Osteocyte (in vitro differentiated cells): ENCODE data around the gene GLB1L2. TPM values are rescaled to one million over a fixed set of nuclear protein-coding genes. Genes with fewer than 3 reads are reported as not detected.

Source experiments
- DNase-seq: peaks from one replicate; pipeline ENCODE4 v3.0.0; 2021; ENCODE audit warnings: mixed read lengths; ENCODE audit not compliant: unreplicated experiment; ENCODE audit errors: extremely low spot score
- H3K27ac Mint-ChIP-seq: one replicate; pipeline ENCODE4 v1.8.0; 2021; ENCODE audit warnings: mild to moderate bottlenecking, mixed read lengths; ENCODE audit not compliant: unreplicated experiment
- H3K27me3 Mint-ChIP-seq: one replicate; pipeline ENCODE4 v1.8.0; 2021; ENCODE audit warnings: mixed read lengths; ENCODE audit not compliant: unreplicated experiment
- H3K36me3 Mint-ChIP-seq: one replicate; pipeline ENCODE4 v1.8.0; 2021; ENCODE audit warnings: mixed read lengths; ENCODE audit not compliant: unreplicated experiment
- H3K4me1 Mint-ChIP-seq: one replicate; pipeline ENCODE4 v1.8.0; 2021; ENCODE audit warnings: mixed read lengths; ENCODE audit not compliant: unreplicated experiment
- H3K4me3 Mint-ChIP-seq: one replicate; pipeline ENCODE4 v1.8.0; 2021; ENCODE audit warnings: mild to moderate bottlenecking, moderate library complexity, mixed read lengths; ENCODE audit not compliant: unreplicated experiment
- H3K9me3 Mint-ChIP-seq: one replicate; pipeline ENCODE4 v1.8.0; 2021; ENCODE audit warnings: mixed read lengths; ENCODE audit not compliant: unreplicated experiment
- CTCF ChIP-seq: fragments of 200-600 bp; sonication (generic); IDR thresholded peaks from 2 replicates; pipeline ENCODE4 v1.5.0; 2021; ENCODE audit warnings: antibody characterized with exemption, mild to moderate bottlenecking, moderate library complexity
- total RNA-seq: library from RNA; stranded (reverse); gene quantifications from 2 replicates; pipeline ENCODE4 v1.2.1, GENCODE V29; 2021

GLB1L2 gene
- total RNA-seq, 1 donor from 2014 or later: not detected

GRCh38 chr11:134347441-134347840 lies 15.7 kb downstream of the GLB1L2 start:
- no peaks in the 10 kb centered on the region for H3K9me3 Mint-ChIP-seq
- no peak overlapping the region for H3K4me3 Mint-ChIP-seq
- peaks cover 14% of the 10 kb centered on the region for H3K27me3 Mint-ChIP-seq
- H3K27ac Mint-ChIP-seq: no peak overlapping the region
- no peaks in the 10 kb centered on the region for H3K4me1 Mint-ChIP-seq
- TF ChIP-seq CTCF: no peak
- no peaks in the 10 kb centered on the region for H3K36me3 Mint-ChIP-seq
- peak; percentile 56 for DNase-seq

- Mint-ChIP-seq H3K27ac (no peak overlapping the region), H3K4me1 (no peaks in the 10 kb centered on the region), H3K36me3 (no peaks in the 10 kb centered on the region), H3K27me3 (peaks cover 22% of the 10 kb centered on the region), H3K9me3 (peaks cover 4% of the 10 kb centered on the region), H3K4me3 (no peak overlapping the region)
- no peak for DNase-seq
- no peak for TF ChIP-seq CTCF
Observed at GRCh38 chr11:134349109-134349801, 17.5 kb downstream of the GLB1L2 start.

GRCh38 chr11:134349802-134350355 lies 18.1 kb downstream of the GLB1L2 start:
- no peak overlapping the region for H3K4me3 Mint-ChIP-seq

GRCh38 chr11:134350381-134350780 lies 18.6 kb downstream of the GLB1L2 start:
- no peak for DNase-seq
- peaks cover 29% of the 10 kb centered on the region for H3K27me3 Mint-ChIP-seq
- no peak for TF ChIP-seq CTCF
- H3K9me3 Mint-ChIP-seq: peaks cover 4% of the 10 kb centered on the region
- no peaks in the 10 kb centered on the region for H3K36me3 Mint-ChIP-seq
- H3K4me1 Mint-ChIP-seq: no peaks in the 10 kb centered on the region
- H3K27ac Mint-ChIP-seq: no peak overlapping the region
- H3K4me3 Mint-ChIP-seq: no peak overlapping the region

More at GRCh38 chr11:134349802-134350355, 18.1 kb downstream of the GLB1L2 start:
- H3K36me3 Mint-ChIP-seq: no peaks in the 10 kb centered on the region
- H3K9me3 Mint-ChIP-seq: peaks cover 4% of the 10 kb centered on the region
- no peak for DNase-seq
- peaks cover 24% of the 10 kb centered on the region for H3K27me3 Mint-ChIP-seq
- no peaks in the 10 kb centered on the region for H3K4me1 Mint-ChIP-seq
- TF ChIP-seq CTCF: no peak
- no peak overlapping the region for H3K27ac Mint-ChIP-seq

GRCh38 chr11:134352111-134352510 lies 20.3 kb downstream of the GLB1L2 start:
- Mint-ChIP-seq H3K4me1 (no peaks in the 10 kb centered on the region), H3K4me3 (no peak overlapping the region), H3K27ac (no peak overlapping the region), H3K27me3 (peaks cover 34% of the 10 kb centered on the region), H3K9me3 (peaks cover 4% of the 10 kb centered on the region), H3K36me3 (no peaks in the 10 kb centered on the region)
- DNase-seq: no peak
- TF ChIP-seq CTCF: no peak
